ENCODE measurements around the gene KCTD17. TPM values are rescaled to one million over a fixed set of nuclear protein-coding genes. Genes with fewer than 3 reads are reported as not detected.

Gene KCTD17
- total RNA-seq, 1 experiment from 2014 or later = 39.1 TPM

DNA sequence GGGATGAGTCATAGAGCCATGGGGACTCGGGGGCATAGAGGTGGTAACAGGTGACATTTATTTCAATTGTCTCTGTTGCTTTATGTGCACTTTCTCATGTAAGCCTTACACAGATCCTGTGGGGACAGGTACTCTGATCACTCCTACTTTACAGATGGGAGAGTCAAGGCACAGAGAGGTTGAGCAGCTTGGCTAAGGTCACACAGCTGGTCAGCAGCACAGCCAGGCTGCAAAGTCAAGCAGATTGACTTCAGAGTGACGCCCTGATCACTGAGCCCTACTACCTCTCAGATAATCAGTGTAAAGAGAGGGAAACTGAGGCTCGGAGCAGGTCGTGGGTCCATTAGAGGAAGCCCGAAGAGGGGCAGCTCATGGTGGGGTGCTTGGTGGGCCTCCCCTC is 54.4 kb downstream of the KCTD17 start:
- no peaks in the 10 kb centered on the region for H3K9me3 ChIP-seq (ENCODE audit: low read depth, low read length, poor library complexity, severe bottlenecking)
- no peaks in the 10 kb centered on the region for H3K4me1 ChIP-seq (ENCODE audit: insufficient read depth, low read length, poor library complexity, severe bottlenecking)
- no peaks in the 10 kb centered on the region for H3K36me3 ChIP-seq (ENCODE audit: insufficient read depth, low read length, poor library complexity, severe bottlenecking)
- no TSS peak for BruUV-seq (replicated peaks)
- DNase-seq (ENCODE audit: low spot score) = no peak
- TF ChIP-seq, protein P1, sequence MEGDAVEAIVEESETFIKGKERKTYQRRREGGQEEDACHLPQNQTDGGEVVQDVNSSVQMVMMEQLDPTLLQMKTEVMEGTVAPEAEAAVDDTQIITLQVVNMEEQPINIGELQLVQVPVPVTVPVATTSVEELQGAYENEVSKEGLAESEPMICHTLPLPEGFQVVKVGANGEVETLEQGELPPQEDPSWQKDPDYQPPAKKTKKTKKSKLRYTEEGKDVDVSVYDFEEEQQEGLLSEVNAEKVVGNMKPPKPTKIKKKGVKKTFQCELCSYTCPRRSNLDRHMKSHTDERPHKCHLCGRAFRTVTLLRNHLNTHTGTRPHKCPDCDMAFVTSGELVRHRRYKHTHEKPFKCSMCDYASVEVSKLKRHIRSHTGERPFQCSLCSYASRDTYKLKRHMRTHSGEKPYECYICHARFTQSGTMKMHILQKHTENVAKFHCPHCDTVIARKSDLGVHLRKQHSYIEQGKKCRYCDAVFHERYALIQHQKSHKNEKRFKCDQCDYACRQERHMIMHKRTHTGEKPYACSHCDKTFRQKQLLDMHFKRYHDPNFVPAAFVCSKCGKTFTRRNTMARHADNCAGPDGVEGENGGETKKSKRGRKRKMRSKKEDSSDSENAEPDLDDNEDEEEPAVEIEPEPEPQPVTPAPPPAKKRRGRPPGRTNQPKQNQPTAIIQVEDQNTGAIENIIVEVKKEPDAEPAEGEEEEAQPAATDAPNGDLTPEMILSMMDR (conservative IDR thresholded peaks at IDR 0.05; ENCODE audit: low read depth, low read length) = no peak
- no peak for TF ChIP-seq EZH2 (IDR thresholded peaks at IDR 0.05; ENCODE audit: borderline replicate concordance, low read depth, low read length, poor library complexity, severe bottlenecking)
- intact Hi-C loops (cut with micrococcal nuclease; ENCODE audit: unreplicated experiment) = no loop called here
- H3K4me3 ChIP-seq (ENCODE audit: low read depth, low read length, poor library complexity, severe bottlenecking) = no peak overlapping the region
- ChIA-PET CTCF (no interaction called here), POLR2A (ENCODE audit: low non-redundant PET) (no interaction called here)
- H3K27me3 ChIP-seq (replicated peaks; ENCODE audit: insufficient read depth, low read depth, low read length, poor library complexity) = no peaks in the 10 kb centered on the region
- no peak overlapping the region for H3K27ac ChIP-seq (ENCODE audit: low read depth, low read length, poor library complexity, severe bottlenecking)

DNA sequence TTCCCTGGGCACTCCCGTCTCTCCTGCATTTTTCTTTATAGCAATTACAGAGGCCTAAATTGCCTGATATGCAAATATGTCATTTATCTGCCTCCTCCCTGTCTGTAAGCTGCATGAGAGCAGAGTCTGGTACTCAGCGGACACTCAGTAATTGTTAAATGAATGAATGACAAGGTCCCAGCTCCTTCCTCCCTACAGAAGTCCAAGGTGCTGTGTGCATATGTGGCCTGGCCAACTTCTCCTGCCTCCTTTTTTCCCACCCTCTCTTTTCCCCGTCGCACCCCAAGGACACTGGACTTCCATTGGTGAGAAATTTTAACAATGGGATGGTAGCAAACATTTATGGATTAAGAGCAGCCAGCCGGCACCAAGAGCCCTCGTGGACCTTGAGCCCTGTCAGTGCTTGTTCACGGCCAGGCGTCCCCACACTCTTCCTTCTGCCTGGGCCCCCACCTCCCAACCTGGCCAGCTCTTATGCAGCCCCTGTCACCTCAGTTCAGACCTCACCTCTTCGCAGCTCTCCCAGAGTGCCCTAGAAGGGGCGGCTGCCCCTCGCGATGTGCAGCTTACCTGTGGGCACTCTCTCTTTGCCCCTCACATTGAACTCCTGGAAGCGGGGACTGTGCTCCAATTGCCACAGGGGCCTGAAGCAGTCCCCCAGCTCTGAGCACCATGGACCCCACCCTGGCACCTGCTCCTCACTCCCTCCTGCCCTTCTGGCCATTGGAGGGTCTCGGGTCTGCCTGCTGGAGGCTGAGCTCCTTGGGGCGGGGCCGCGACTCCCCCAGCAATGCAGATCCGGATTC is 56.5 kb downstream of the KCTD17 start:
- CTCF ChIA-PET = no interaction called here
- TF ChIP-seq EZH2 (IDR thresholded peaks at IDR 0.05; ENCODE audit: borderline replicate concordance, low read depth, low read length, poor library complexity, severe bottlenecking) = no peak
- TF ChIP-seq, protein P1 (conservative IDR thresholded peaks at IDR 0.05; ENCODE audit: low read depth, low read length) = no peak
- no TSS peak for BruUV-seq (replicated peaks)

GRCh38 chr22:37109242-37109917 is 57.8 kb downstream of the KCTD17 start, which contains the start of gene TMPRSS6:
Gene TMPRSS6, minus strand, starts transcription at chr22:37109713. Its CDS starts 6,296 bp downstream, at chr22:37103417.
- H3K27ac ChIP-seq (ENCODE audit: low read depth, low read length, poor library complexity, severe bottlenecking) = no peak within 1 kb of the TSS
- no peaks in the 10 kb centered on the region for H3K4me1 ChIP-seq (ENCODE audit: insufficient read depth, low read length, poor library complexity, severe bottlenecking)
- H3K9me3 ChIP-seq (ENCODE audit: low read depth, low read length, poor library complexity, severe bottlenecking) = no peaks in the 10 kb centered on the region
- H3K27me3 ChIP-seq (replicated peaks; ENCODE audit: insufficient read depth, low read depth, low read length, poor library complexity) = no peaks in the 10 kb centered on the region
- BruUV-seq (replicated peaks) = no TSS peak
- ChIA-PET CTCF (no interaction called here), POLR2A (ENCODE audit: low non-redundant PET) (no interaction called here)
- no peaks in the 10 kb centered on the region for H3K36me3 ChIP-seq (ENCODE audit: insufficient read depth, low read length, poor library complexity, severe bottlenecking)
- TF ChIP-seq EZH2 (IDR thresholded peaks at IDR 0.05; ENCODE audit: borderline replicate concordance, low read depth, low read length, poor library complexity, severe bottlenecking) = no peak
- TF ChIP-seq, protein P1 (conservative IDR thresholded peaks at IDR 0.05; ENCODE audit: low read depth, low read length) = no peak
- intact Hi-C loops (cut with micrococcal nuclease; ENCODE audit: unreplicated experiment) = no loop called here
- no peak within 1 kb of the TSS for H3K4me3 ChIP-seq (ENCODE audit: low read depth, low read length, poor library complexity, severe bottlenecking)
- no peak for DNase-seq (ENCODE audit: low spot score)

More for the DNA sequence above, 56.5 kb downstream of the KCTD17 start:
- no peaks in the 10 kb centered on the region for H3K9me3 ChIP-seq (ENCODE audit: low read depth, low read length, poor library complexity, severe bottlenecking)
- no peak overlapping the region for H3K4me3 ChIP-seq (ENCODE audit: low read depth, low read length, poor library complexity, severe bottlenecking)
- intact Hi-C loops (cut with micrococcal nuclease; ENCODE audit: unreplicated experiment) = no loop called here
- H3K27ac ChIP-seq (ENCODE audit: low read depth, low read length, poor library complexity, severe bottlenecking) = no peak overlapping the region
- no peak for DNase-seq (ENCODE audit: low spot score)
- no peaks in the 10 kb centered on the region for H3K36me3 ChIP-seq (ENCODE audit: insufficient read depth, low read length, poor library complexity, severe bottlenecking)
- POLR2A ChIA-PET (ENCODE audit: low non-redundant PET) = no interaction called here
- H3K4me1 ChIP-seq (ENCODE audit: insufficient read depth, low read length, poor library complexity, severe bottlenecking) = no peaks in the 10 kb centered on the region
- no peaks in the 10 kb centered on the region for H3K27me3 ChIP-seq (replicated peaks; ENCODE audit: insufficient read depth, low read depth, low read length, poor library complexity)

Measured in A673 (cell line).